DOHH2 (cell line): ENCODE results near the gene BRPF3.

ENCODE experiments used
- H3F3A ChIP-seq: fragments of 200-600 bp; sonication (generic), shearing (Covaris generic); 2 replicates; pipeline ENCODE4 v1.6.0; 2016; ENCODE audit warnings: antibody characterized with exemption, mild to moderate bottlenecking; ENCODE audit not compliant: control insufficient read depth, insufficient read depth
- H3K27ac ChIP-seq: fragments of 200-600 bp; sonication (generic); 2 replicates; pipeline ENCODE4 v1.5.1; 2014; ENCODE audit warnings: low read depth, mild to moderate bottlenecking, low read length, moderate library complexity
- H3K27me3 ChIP-seq: fragments of 200-600 bp; sonication (generic); 2 replicates; pipeline ENCODE4 v1.6.1; 2014; ENCODE audit warnings: mild to moderate bottlenecking, low read length, mixed read lengths; ENCODE audit not compliant: control insufficient read depth
- H3K36me3 ChIP-seq: fragments of 200-600 bp; sonication (generic); 2 replicates; pipeline ENCODE4 v1.6.1; 2014; ENCODE audit warnings: mild to moderate bottlenecking, low read length, moderate library complexity, mixed read lengths; ENCODE audit not compliant: control insufficient read depth
- H3K4me1 ChIP-seq: fragments of 200-600 bp; sonication (generic); 2 replicates; pipeline ENCODE4 v1.6.1; 2014; ENCODE audit warnings: mild to moderate bottlenecking, low read length, mixed read lengths; ENCODE audit not compliant: control insufficient read depth
- H3K4me2 ChIP-seq: fragments of 200-600 bp; sonication (generic); 2 replicates; pipeline ENCODE4 v1.6.0; 2014; ENCODE audit warnings: mild to moderate bottlenecking, low read length, moderate library complexity
- H3K4me3 ChIP-seq: fragments of 200-600 bp; sonication (generic); 2 replicates; pipeline ENCODE4 v1.5.1; 2014; ENCODE audit warnings: mild to moderate bottlenecking, low read length, mixed read lengths
- H3K79me2 ChIP-seq: fragments of 200-600 bp; sonication (generic); 2 replicates; pipeline ENCODE4 v1.6.1; 2014; ENCODE audit warnings: mild to moderate bottlenecking, low read length, mixed read lengths; ENCODE audit not compliant: control insufficient read depth
- H3K9me2 ChIP-seq: fragments of 200-600 bp; sonication (generic); replicated peaks from 2 replicates; pipeline ENCODE4 v1.6.1; 2014; ENCODE audit warnings: mild to moderate bottlenecking, low read length, mixed read lengths; ENCODE audit not compliant: control insufficient read depth
- H3K9me3 ChIP-seq: fragments of 200-600 bp; sonication (generic); 2 replicates; pipeline ENCODE4 v1.6.1; 2014; ENCODE audit warnings: antibody characterized with exemption, low read length, mixed read lengths; ENCODE audit not compliant: control insufficient read depth, insufficient read depth
- H4K20me1 ChIP-seq: fragments of 200-600 bp; sonication (generic); 2 replicates; pipeline ENCODE4 v1.6.0; 2014; ENCODE audit warnings: low read depth, mild to moderate bottlenecking, antibody characterized with exemption, low read length, moderate library complexity; ENCODE audit not compliant: control insufficient read depth, insufficient read depth
- CTCF ChIP-seq: fragments of 200-600 bp; sonication (generic); IDR thresholded peaks from one replicate; pipeline ENCODE4 v1.5.1; 2014; ENCODE audit warnings: antibody characterized with exemption, mild to moderate bottlenecking, low read depth, low read length; ENCODE audit not compliant: poor library complexity, severe bottlenecking
- EZH2phosphoT487 ChIP-seq: fragments of 200-600 bp; sonication (generic); IDR thresholded peaks from 2 replicates; pipeline ENCODE4 v1.6.1; 2017; ENCODE audit warnings: borderline replicate concordance, mild to moderate bottlenecking, antibody characterized with exemption, low read length, moderate library complexity, mixed read lengths

The BRPF3 gene

GRCh38 chr6:36244641-36245280, 48.2 kb downstream of the BRPF3 start:
- peaks cover 54% of the 10 kb centered on the region for H3K4me1 ChIP-seq
- no peak overlapping the region for H3K27ac ChIP-seq
- no peaks in the 10 kb centered on the region for H3K9me2 ChIP-seq
- no peak overlapping the region for H3K4me3 ChIP-seq
- H3K27me3 ChIP-seq: peaks cover 7% of the 10 kb centered on the region
- no peaks in the 10 kb centered on the region for H3K9me3 ChIP-seq
- H3F3A ChIP-seq: peaks cover 6% of the 10 kb centered on the region; the same call in 1 of the 2 replicates
- no peaks in the 10 kb centered on the region for H3K36me3 ChIP-seq
- TF ChIP-seq EZH2phosphoT487 (no peak), CTCF (no peak)
- H3K79me2 ChIP-seq: no peaks in the 10 kb centered on the region
- H3K4me2 ChIP-seq: no peak overlapping the region
- H4K20me1 ChIP-seq: no peaks in the 10 kb centered on the region

- Histone ChIP-seq H3K4me2 (peak overlapping the region; percentile 42), H3K9me2 (no peaks in the 10 kb centered on the region), H3K36me3 (no peaks in the 10 kb centered on the region), H3K27ac (no peak overlapping the region), H3K4me3 (peak overlapping the region; percentile 4; the same call in 1 of the 2 replicates), H3K4me1 (peaks cover 54% of the 10 kb centered on the region), H3F3A (peaks cover 6% of the 10 kb centered on the region; the same call in 1 of the 2 replicates), H4K20me1 (no peaks in the 10 kb centered on the region), H3K27me3 (peaks cover 7% of the 10 kb centered on the region), H3K9me3 (no peaks in the 10 kb centered on the region), H3K79me2 (no peaks in the 10 kb centered on the region)
- TF ChIP-seq EZH2phosphoT487 (no peak), CTCF (peak; percentile 87)
These were observed 49.1 kb downstream of the BRPF3 start for GRCh38 chr6:36245572-36246061.

- no peak overlapping the region for H3K27ac ChIP-seq
- no peak for TF ChIP-seq CTCF
- no peak for TF ChIP-seq EZH2phosphoT487
- no peaks in the 10 kb centered on the region for H3K79me2 ChIP-seq
These were observed 50.1 kb downstream of the BRPF3 start for GRCh38 chr6:36246506-36247268.

More at GRCh38 chr6:36246506-36247268, 50.1 kb downstream of the BRPF3 start:
- Histone ChIP-seq H3K9me3 (no peaks in the 10 kb centered on the region), H3F3A (0 out of 2 replicates have a peak, but pooled peaks cover 2% of the 10 kb centered on the region), H3K4me2 (no peak overlapping the region), H3K27me3 (peaks cover 7% of the 10 kb centered on the region), H3K36me3 (no peaks in the 10 kb centered on the region), H3K9me2 (no peaks in the 10 kb centered on the region), H3K4me1 (peaks cover 47% of the 10 kb centered on the region), H3K4me3 (no peak overlapping the region), H4K20me1 (no peaks in the 10 kb centered on the region)
